Fibroblast of pulmonary artery (primary cell): ENCODE measurements around the gene KRTAP9-1.
"Not testable (repeated sequence)": the region's sequence is repeated elsewhere in the genome, so short reads cannot be mapped to it uniquely, and the experiment has no call there.

Source experiments
- DNase-seq: peaks from one replicate; pipeline ENCODE4 v3.0.0-alpha.2; 2010; ENCODE audit warnings: low read depth
- H3K4me3 ChIP-seq: replicated peaks from 2 replicates; pipeline ENCODE4 v1.5.1; 2011; ENCODE audit warnings: low read depth, mild to moderate bottlenecking, control low read depth, low read length, moderate library complexity
- TF ChIP-seq, protein P1 (sequence below): IDR thresholded peaks from 2 replicates; pipeline ENCODE4 v1.5.1; 2011; ENCODE audit warnings: mild to moderate bottlenecking, control low read depth, low read length, inconsistent platforms; ENCODE audit errors: missing control alignments

KRTAP9-1 gene

DNA sequence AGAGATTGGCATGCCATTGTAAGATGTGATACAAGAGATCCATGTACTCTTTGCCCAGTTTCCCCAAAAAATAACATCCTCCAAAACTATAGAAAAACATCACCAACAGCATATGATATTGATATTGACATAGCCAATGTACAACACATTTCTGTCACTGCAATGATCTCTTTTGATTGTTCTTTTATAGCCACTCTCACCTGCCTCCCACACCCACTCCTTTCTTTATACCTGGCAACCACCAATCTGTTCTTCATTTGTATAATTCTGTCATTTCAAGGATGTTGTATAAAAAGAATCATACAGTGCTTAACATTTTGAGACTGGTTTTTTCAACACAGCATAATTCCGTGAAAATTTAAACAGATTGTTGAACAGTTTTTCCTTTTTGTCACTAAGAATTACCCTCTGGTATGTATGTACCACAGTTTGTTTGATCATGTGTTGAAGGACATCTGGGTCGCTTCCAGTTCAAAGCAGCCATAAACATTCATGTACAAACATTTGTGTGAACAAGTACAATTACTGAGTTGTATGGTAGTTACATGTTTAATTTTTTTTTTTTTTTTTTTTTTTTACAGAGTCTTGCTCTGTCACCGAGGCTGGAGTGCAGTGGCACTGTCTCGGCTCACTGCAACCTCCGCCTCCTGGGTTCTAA is 9.9 kb downstream of the KRTAP9-1 start:
- DNase-seq: no peak
- no peak overlapping the region for H3K4me3 ChIP-seq
- TF ChIP-seq, protein P1, sequence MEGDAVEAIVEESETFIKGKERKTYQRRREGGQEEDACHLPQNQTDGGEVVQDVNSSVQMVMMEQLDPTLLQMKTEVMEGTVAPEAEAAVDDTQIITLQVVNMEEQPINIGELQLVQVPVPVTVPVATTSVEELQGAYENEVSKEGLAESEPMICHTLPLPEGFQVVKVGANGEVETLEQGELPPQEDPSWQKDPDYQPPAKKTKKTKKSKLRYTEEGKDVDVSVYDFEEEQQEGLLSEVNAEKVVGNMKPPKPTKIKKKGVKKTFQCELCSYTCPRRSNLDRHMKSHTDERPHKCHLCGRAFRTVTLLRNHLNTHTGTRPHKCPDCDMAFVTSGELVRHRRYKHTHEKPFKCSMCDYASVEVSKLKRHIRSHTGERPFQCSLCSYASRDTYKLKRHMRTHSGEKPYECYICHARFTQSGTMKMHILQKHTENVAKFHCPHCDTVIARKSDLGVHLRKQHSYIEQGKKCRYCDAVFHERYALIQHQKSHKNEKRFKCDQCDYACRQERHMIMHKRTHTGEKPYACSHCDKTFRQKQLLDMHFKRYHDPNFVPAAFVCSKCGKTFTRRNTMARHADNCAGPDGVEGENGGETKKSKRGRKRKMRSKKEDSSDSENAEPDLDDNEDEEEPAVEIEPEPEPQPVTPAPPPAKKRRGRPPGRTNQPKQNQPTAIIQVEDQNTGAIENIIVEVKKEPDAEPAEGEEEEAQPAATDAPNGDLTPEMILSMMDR: no peak

DNA sequence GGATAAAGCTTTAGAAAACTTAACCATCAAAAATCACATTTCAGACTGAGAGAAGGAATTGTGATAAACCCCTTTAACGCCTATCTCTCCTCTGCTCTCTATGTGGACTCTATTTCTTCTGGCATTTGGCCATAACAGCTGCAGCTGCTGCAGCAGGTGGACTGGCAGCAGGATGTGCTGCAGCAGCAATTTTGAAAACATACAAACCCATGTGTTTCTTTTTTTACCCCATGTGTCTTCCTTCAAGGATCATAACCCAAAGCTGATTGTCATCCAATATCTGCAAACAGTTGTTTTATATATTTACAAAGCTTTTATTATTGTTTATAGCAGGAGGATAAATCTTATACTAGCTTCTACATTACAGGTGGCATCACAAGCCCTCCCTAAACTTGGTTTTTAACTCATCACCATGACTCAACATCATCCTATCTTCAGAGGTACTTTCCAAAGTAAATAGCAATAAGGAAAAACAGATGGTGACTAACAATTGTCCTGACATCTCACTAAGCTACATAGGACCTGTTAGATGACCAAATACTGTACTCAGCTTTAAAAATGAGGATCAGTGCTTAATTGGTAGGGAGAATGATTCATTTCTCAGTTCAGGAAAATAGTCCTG is 22.3 kb downstream of the KRTAP9-1 start:
- DNase-seq: no peak
- TF ChIP-seq, protein P1: no peak
- no peak overlapping the region for H3K4me3 ChIP-seq

DNA sequence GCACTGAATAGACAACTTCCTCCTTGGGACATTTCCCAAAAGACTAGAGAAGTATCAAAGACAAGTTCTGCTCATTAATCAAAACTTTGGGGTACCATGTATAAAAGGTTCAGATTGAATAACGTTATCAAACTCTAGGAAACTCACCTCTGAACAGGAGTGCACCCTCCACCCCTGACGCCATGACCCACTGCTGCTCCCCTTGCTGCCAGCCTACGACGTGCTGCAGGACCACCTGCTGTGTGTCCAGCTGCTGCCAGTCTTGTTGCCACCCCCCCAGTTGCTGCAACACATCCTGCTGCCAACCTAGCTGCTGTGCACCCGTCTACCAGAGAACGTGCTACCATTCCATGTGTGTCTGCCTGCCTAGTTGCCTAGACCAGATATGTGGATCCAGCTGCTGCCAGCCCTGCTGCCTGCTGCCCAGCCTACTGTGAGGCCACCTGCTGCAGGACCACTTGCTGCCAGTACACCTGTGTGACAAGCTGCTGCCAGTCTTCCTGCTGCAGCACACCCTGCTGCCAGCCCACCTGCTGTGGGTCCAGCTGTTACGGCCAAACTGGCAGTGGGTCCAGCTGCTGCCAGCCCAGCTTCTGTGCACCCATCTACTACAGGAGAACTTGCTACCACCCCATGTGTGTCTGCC is 23.0 kb downstream of the KRTAP9-1 start:
- TF ChIP-seq, protein P1: no peak
- DNase-seq: no peak
- no peak overlapping the region for H3K4me3 ChIP-seq

DNA sequence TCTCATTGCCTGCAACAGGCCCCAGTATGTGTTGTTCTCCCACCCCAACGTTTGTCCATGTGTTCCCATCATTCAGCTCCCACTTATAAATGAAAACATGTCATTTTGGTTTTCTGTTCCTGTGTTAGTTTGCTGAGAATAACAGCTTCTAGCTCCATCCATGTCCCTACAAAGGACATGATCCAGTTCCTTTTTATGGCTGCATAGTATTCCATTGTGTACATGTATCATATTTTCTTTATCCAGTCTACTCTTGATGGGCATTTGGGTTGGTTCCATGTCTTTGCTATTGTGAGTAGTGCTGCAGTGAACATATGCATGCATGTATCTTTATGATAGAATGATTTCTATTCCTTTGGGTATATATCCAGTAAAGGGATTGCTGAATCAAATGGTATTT is 26.0 kb downstream of the KRTAP9-1 start:
- no peak for DNase-seq
- no peak overlapping the region for H3K4me3 ChIP-seq
- TF ChIP-seq, protein P1: no peak

DNA sequence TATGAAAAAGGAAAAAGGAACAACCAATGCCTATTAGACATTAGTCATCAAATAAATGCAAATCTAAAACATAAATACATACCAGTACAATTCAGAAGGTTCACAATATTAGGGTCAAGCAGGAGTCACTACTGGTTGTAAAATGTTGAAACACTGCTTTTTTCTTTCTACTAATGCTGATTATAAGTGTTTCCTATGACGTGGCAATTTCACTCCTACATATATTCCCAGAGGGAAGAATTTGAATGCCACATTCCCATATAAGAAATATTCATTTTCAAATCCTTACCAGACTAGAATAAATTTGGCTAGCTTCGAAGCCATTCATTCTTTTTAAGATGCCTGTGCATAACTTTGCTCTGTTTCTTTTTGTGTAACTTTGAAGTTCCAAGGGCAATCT is 34.1 kb downstream of the KRTAP9-1 start:
- H3K4me3 ChIP-seq: no peak overlapping the region
- DNase-seq: peak; percentile 20
- TF ChIP-seq, protein P1: no peak

DNA sequence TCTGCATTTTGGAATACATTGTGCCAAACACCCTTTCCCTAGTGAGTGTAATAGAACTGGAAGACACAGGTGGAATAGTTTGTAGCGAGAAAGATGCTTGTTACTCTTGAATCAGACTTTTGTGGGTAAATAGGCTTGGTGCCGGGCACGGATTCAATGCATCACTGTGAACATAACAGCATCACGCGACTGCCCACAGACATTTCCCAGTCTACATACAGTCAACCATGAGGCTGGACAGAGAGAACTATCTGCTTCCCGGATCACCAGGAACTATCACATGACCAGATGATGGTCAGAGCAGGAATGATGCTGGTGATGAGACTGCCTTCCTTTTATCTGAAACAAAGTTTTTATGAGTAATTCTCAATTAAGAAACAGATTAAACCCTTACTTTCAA is 36.4 kb downstream of the KRTAP9-1 start:
- DNase-seq: no peak
- no peak overlapping the region for H3K4me3 ChIP-seq
- TF ChIP-seq, protein P1: no peak

DNA sequence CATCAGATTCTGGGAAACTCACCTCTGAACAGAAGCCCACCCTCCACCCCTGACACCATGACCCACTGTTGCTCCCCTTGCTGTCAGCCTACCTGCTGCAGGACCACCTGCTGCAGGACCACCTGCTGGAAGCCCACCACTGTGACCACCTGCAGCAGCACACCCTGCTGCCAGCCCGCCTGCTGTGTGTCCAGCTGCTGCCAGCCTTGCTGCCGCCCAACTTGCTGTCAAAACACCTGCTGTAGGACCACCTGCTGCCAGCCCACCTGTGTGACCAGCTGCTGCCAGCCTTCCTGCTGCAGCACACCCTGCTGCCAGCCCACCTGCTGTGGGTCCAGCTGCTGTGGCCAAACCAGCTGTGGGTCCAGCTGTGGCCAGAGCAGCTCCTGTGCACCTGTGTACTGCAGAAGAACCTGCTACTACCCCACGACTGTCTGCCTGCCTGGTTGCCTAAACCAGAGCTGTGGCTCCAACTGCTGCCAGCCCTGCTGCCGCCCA is 37.0 kb downstream of the KRTAP9-1 start, which contains the start of gene KRTAP9-2:
Gene KRTAP9-2 (plus strand): TSS at position 51 of the 498 bp plus-strand sequence. CDS start 7 bp downstream, at position 58.
- not testable (repeated sequence) for H3K4me3 ChIP-seq, DNase-seq
